ENCODE measurements around the gene EPPIN.
"Not testable (repeated sequence)": the region's sequence is repeated elsewhere in the genome, so short reads cannot be mapped to it uniquely, and the experiment has no call there.

The EPPIN gene

DNA sequence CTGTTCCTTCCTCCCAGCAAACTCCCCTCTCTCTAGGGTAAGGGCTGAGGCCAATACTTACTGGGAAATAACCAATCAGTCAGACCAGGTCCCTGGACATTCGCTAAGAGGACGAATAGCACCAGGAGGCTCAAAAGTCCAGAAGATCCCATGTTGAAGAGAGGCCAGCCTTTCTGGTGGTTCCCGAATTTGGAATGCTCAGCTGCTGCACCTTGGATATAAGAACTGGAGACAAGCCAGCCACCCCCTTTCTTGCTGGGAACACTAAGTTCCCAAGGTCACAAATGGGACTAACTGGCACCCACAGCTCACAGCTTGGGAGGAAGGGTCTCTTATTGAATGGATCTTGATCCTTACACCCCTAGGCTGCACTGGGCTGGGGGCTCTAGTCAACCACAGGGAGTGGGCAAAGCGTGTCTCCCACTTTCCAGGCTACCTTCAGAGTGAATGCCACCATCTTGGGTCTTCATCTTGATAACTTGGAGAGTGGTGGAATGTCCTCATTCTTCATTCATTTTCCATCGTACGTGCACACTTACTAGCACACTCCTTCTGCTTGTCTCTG, at the start of gene EPPIN:
Gene EPPIN, minus strand, starts transcription at position 196 of the 565 bp plus-strand sequence. Its CDS starts 44 bp downstream, at position 152.
- no peak for DNase-seq (ENCODE audit: low read depth in 3 of 3)

DNA sequence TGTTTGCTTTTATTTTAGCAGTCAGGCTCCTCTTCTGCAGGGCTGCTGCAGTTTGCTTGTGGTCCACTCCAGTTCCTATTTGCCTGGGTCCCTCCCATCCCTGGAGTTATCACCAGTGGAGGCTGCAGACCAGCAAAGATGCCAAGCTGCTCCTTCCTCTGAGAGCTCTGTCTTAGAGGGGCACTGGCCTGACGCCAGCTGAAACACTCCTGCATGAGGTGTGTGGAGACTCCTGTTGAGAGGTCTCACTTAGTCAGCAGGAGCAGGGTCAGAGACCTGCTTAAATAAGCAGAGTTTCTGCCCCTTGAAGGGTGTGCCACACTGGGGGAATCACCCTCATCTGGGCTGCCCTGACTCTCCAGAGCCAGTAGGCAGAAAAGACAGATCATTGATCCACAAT, 48.0 kb upstream of the EPPIN start:
- DNase-seq (ENCODE audit: low read depth in 3 of 3) = no peak

- DNase-seq (ENCODE audit: low read depth in 3 of 3) = no peak
Observed at GRCh38 chr20:45593498-45593897, 46.3 kb upstream of the EPPIN start.

DNA sequence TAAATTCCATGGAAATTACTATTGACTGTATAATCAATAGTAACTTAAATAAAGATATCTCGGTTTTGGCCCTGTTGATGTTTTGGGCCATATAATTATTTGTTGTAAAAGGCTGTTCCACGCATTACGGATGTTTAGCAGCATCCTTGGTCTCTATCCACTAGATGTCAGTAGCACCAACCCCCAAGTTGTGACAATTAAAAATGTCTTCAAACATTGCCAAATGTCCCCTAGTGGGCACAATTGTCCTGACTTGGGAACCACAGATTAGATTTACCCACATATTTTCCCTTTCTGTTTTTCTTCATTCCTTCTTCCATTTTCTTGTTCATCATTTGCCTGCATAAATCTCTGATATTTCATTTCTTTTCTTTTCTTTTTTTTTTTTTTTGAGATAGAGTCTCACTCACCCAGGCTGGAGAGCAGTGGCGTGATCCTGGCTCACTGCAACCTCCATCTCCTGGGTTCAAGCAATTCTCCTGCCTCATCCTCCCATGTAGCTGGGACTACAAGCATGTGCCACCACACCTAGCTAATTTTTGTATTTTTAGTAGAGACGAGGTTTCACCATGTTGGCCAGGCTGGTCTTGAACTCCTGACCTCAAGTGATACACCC, 45.5 kb upstream of the EPPIN start:
- DNase-seq (ENCODE audit: low read depth in 3 of 3) = peak; percentile 3 to 11 (median 3)

- no peak for DNase-seq (ENCODE audit: low read depth in 3 of 3)
Observed at GRCh38 chr20:45589725-45590124, 42.5 kb upstream of the EPPIN start.

DNA sequence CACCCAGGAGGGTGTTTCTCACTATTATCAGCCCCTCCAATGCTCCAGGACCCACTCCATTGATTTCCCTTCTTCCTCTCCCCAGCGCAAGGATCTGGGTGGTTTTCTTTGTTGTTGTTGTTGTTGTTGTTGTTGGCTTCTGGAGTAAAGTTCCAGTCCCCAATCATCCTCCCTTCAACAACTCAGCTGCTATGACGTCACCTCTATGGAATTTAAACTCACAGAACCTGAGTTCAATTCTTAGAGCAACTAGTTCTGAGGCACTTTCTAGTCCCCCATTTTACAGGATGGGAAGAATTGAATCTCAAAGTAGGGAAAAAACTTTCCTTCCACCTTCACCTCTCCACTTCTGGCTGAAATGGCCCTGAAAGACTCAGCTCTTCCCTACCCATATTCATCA, 41.6 kb upstream of the EPPIN start:
- DNase-seq (ENCODE audit: low read depth in 3 of 3) = no peak

DNA sequence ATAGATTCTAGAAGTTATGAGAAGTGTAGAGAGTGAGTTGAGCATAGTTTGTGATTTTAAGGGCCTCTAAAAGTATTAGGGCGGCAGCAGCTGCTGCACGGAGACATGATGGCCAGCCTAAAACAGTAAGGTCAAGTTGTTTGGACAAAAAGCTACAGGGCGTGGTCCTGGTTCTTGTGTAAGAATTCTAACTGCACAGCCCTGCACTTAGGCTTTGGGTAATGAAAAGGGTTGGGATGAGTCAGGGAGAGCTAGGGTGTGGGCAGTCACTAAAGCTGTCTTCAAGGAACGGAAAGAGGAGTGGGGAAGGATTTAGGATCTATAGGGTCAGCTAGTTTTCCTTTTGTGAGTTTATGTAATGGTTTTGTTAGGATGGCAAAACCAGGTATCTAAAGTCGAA, 38.8 kb upstream of the EPPIN start:
- DNase-seq (ENCODE audit: low read depth in 3 of 3) = not testable (repeated sequence)

DNA sequence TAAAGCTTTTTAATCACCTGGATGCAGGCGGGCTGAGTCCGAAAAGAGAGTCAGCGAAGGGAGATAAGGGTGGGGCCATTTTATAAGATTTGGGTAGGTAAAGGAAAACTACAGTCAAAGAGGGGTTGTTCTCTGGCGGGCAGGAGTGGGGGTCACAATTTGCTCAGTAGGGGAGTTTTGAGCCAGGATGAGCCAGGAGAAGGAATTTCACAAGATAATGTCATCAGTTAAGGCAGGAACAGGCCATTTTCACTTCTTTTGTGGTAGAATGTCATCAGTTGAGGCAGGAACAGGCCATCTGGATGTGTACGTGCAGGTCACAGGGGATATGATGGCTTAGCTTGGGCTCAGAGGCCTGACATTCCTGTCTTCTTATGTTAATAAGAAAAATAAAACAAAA, 37.1 kb upstream of the EPPIN start:
- DNase-seq (ENCODE audit: low read depth in 3 of 3) = not testable (repeated sequence)

- DNase-seq (ENCODE audit: low read depth in 3 of 3) = no peak
Observed at GRCh38 chr20:45583502-45583901, 36.3 kb upstream of the EPPIN start.

DNA sequence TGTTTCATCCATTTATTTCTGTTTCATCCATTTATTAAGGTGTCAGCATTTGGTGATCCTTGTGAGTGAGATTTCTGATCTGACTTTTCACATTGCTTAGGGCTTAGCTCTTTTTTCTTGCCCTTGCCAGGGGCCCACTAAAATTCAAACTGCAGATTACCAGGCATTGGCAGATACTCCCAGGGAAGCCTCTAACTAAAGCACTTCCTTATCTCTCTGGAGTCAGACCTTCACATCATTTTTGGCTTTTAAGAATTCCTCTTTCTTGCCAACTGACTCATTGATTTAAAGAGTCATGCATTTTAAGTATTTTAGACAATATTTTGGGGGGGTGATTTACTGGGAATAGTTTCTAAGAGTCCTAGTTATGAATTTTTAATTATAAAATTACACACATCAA, 34.5 kb upstream of the EPPIN start:
- no peak for DNase-seq (ENCODE audit: low read depth in 3 of 3)

DNA sequence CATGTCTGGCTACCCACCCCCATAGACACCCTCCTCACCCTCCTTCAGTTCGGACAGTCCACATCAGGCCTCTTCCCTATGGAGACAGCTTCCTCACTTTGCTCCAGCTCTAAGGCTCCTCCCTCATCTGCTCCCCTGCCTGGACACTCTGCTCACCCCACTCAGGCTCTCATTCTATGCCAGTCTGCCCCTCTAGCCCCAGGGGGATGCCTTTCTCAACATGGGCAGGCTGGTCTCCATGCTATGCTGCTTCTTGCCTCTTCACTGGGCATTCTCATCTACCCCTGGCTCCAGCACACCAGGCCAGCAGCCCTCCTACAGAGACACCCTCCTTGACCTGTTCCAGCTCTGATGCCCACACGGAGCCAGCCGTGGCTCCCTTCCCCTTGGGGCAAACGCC, 32.0 kb upstream of the EPPIN start, which contains the start of gene WFDC8:
Gene WFDC8, minus strand, starts transcription at position 101 of the 400 bp plus-strand sequence. Its CDS starts 37 bp downstream, at position 64.
- DNase-seq (ENCODE audit: low read depth in 3 of 3) = no peak

DNA sequence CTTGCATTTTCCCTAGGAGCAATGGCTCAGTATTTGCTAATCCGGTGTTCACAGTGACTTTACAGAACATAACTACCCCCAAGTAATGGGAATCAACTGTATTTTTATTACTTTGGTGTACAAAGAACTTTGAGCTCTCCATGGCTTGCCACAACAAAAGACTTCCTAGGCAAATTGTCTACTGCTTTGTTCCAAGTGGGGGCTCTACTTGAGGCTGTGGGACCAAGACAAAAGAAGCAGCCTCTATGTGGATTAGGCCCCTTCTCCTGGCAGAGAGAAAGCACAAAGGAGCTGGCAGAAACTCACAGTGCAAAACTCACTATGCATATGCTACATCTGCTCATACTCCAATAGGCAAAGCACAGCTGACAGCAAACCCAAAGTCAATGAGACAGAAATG, 31.0 kb upstream of the EPPIN start:
- DNase-seq (ENCODE audit: low read depth in 3 of 3) = no peak

DNA sequence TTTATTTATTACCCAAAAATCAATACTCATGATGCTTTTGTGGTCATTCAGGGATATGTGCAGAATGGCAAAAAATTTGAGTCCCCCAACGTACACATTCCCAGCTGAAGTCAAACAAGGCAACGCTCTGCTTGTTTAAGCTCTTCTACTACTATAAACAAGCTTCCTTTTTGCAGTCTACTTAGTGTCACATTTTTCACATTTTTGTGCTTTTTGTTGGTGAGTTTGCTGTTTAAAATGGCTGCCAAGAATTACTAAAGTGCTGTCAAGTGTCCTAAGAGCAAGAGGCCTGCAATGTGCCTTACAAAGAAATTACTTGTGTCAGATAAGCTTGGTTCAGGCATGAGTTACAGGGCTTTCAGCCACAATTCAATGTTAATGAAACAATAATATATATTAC, 29.8 kb upstream of the EPPIN start:
- no peak for DNase-seq (ENCODE audit: low read depth in 3 of 3)

- no peak for DNase-seq (ENCODE audit: low read depth in 3 of 3)
Observed at GRCh38 chr20:45575931-45576330, 28.7 kb upstream of the EPPIN start.

- not testable (repeated sequence) for DNase-seq (ENCODE audit: low read depth in 3 of 3)
Observed at GRCh38 chr20:45569650-45570049, 22.4 kb upstream of the EPPIN start.

- DNase-seq (ENCODE audit: low read depth in 3 of 3) = no peak
Observed at GRCh38 chr20:45564760-45565276, 17.6 kb upstream of the EPPIN start.

DNA sequence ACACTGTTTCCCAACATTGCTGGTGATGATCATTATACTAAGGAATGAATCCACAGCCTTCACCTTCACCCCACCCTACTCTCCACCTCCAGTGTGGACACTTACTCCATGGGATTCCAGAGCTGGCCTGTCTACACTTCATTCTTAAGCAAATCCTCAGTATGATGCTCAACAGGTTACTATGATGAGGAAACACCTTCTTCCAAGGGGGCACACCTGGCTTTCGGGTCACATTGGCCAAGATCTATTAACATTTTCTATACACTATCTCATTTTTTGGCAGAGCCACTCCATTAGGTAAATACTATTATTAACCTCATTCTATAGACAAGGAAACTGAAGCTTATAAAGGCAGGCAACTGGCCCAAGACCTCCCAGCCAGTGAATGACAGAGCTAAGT, 8.0 kb upstream of the EPPIN start:
- no peak for DNase-seq (ENCODE audit: low read depth in 3 of 3)

DNA sequence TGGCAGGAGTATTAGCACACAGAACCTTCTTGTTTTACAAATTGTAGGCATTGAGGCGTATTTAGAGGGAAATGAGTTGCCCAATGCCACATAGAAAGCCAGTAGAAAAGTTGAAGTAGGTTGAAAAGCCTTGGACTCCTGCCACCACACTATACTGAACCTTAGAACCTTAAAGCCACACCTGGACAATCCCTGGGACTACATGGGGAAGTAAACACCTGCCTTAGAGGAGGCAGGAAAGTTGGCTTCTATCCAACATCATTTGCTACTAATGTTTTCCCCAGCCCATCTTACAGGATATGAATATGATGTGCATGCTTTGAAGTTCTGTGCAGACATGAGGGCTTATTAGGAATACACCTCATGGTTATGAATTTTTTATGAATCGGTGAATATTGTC, 5.3 kb upstream of the EPPIN start:
- DNase-seq (ENCODE audit: low read depth in 3 of 3) = no peak

DNA sequence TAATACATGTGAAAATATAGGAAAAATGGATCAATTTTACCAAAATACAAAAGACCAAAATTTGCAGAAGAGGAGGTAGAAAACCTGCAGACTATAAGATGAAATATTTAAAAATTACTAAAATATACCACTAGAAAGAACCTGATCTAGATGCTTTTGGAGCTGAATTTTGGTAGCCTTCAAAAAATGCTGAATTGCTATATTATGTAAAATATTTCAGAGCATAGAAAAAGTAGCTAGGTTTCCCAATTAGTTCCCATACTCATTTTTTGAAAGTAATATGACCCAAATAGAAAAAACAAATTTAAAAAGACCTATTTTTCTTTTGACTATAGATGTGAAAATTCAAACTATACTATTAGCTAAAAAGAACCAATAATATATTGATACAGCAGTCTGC, 3.6 kb upstream of the EPPIN start:
- no peak for DNase-seq (ENCODE audit: low read depth in 3 of 3)

- DNase-seq (ENCODE audit: low read depth in 3 of 3) = no peak
Observed at GRCh38 chr20:45548410-45548809, 1.2 kb upstream of the EPPIN start.

GRCh38 chr20:45545754-45546453, 1.3 kb downstream of the EPPIN start:
- no peak for DNase-seq (ENCODE audit: low read depth in 3 of 3)

GRCh38 chr20:45545351-45545750, 1.9 kb downstream of the EPPIN start:
- no peak for DNase-seq (ENCODE audit: low read depth in 3 of 3)

- no peak for DNase-seq (ENCODE audit: low read depth in 3 of 3)
Observed at GRCh38 chr20:45539382-45539781, 7.8 kb downstream of the EPPIN start, which contains the start of gene WFDC6. WFDC6 (minus strand) TSS chr20:45539482; CDS start chr20:45539407, 75 bp downstream.

All from stimulated activated CD4-positive, alpha-beta T cell treated with anti-CD3 and anti-CD28 coated beads, TNF-alpha, amount 100 ng/mL, for 48 hours (primary cell).